Neural cell (in vitro differentiated cells): ENCODE results near the gene BEX3.

Source experiments
- CTCF ChIP-seq: fragments of 450-650 bp; IDR thresholded peaks from 2 replicates; pipeline ENCODE4 v1.5.1; 2014; ENCODE audit warnings: antibody characterized with exemption, mild to moderate bottlenecking, moderate library complexity; ENCODE audit not compliant: poor library complexity, severe bottlenecking
- EP300 ChIP-seq: fragments of 450-650 bp; conservative IDR thresholded peaks from 2 replicates; pipeline ENCODE4 v1.6.1; 2014; ENCODE audit warnings: antibody characterized with exemption, mild to moderate bottlenecking, moderate library complexity; ENCODE audit not compliant: poor library complexity, severe bottlenecking
- EZH2 ChIP-seq: fragments of 200-600, 300-800 bp; shearing (Covaris generic), sonication (generic); IDR thresholded peaks from 2 replicates; pipeline ENCODE4 v1.6.1; 2014; ENCODE audit warnings: antibody characterized with exemption, low read length, borderline replicate concordance, mild to moderate bottlenecking; ENCODE audit not compliant: insufficient read depth, poor library complexity, severe bottlenecking
- POLR2AphosphoS5 ChIP-seq: IDR thresholded peaks from 2 replicates; pipeline ENCODE4 v1.6.1; 2012
- RAD21 ChIP-seq: fragments of 450-650 bp; conservative IDR thresholded peaks from 2 replicates; pipeline ENCODE4 v1.6.1; 2014; ENCODE audit warnings: antibody characterized with exemption, mild to moderate bottlenecking, moderate library complexity
- REST ChIP-seq: IDR thresholded peaks from 2 replicates; pipeline ENCODE4 v1.6.1; 2012; ENCODE audit warnings: borderline replicate concordance
- TAF1 ChIP-seq: IDR thresholded peaks from 2 replicates; pipeline ENCODE4 v1.6.1; 2012; ENCODE audit warnings: low read depth

- TF ChIP-seq CTCF: no peak
- no peak for TF ChIP-seq EP300
- no peak for TF ChIP-seq POLR2AphosphoS5
- TF ChIP-seq RAD21: no peak
- no peak for TF ChIP-seq REST
- TF ChIP-seq TAF1: no peak
- no peak for TF ChIP-seq EZH2
Measured at GRCh38 chrX:103418811-103419340, 42.5 kb downstream of the BEX3 start.
